ENCODE data around the gene HCN2.

HCN2 gene

DNA sequence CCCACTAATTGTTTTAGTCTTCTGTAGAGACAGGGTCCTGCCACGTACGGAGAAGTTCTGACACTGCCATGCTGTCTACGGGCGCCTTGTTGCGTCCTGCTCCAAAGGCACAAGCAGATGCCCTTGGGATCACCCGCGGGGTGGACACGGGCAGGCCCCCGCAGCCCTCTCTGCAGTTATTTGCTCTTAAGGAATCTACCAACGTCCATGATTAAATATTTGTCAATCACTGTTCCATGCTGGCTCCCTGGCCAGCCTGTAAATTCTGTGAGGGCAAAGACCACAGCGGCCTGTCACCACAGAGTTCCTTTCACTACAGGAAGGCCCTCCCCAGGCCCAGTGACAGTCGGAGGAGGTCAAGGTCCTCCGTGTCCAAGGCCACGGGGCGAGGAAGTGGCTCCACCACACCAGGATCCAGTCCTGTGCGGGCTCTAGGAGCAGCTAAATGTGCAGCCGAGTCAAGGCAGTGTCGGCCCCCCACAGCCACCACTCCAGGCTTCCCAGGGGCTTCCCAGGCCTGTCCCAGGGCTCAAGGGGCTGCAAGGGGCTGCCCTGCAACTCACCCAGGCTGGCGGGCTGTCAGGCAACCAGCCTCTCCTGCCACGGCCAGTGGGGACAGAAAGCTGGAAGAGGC lies 71.2 kb downstream of the HCN2 start:
- no peak for DNase-seq

DNA sequence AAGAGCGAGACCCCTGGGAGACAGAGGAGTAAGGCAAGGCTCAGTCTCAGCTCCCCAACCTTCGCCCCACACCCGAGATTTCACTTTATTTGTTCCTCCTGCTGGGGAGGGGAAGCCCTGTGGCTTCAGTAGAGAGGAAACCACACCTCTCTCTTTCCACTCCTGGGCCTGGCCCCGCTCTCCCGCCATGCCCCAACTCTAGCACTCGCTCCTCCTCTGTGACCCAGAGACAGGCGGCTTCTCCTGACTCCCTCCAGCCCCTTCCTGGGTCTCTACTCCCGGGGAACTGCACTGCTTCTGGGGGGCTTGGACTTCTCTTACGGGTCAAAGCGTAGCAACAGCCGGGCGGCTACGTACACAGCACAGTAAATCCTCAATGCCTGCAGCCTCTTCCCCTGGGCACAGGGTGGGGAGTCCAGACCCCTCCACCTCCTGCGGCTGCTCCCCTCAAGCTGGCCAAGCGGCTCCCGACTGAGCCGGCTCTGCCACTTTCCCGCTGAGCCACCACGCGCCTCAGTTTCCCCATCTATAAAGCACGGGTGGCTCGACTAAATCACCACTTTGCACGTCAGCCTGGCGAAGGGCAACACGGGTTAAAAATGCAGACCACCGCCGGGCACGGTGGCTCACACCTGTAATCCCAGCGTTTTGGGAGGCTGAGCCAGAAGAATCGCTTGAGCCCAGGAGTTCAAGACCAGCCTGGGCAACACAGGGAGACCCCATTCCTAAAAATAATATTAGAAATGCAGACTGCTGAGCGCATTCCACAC lies 71.9 kb downstream of the HCN2 start:
- DNase-seq = peak; percentile 40

DNA sequence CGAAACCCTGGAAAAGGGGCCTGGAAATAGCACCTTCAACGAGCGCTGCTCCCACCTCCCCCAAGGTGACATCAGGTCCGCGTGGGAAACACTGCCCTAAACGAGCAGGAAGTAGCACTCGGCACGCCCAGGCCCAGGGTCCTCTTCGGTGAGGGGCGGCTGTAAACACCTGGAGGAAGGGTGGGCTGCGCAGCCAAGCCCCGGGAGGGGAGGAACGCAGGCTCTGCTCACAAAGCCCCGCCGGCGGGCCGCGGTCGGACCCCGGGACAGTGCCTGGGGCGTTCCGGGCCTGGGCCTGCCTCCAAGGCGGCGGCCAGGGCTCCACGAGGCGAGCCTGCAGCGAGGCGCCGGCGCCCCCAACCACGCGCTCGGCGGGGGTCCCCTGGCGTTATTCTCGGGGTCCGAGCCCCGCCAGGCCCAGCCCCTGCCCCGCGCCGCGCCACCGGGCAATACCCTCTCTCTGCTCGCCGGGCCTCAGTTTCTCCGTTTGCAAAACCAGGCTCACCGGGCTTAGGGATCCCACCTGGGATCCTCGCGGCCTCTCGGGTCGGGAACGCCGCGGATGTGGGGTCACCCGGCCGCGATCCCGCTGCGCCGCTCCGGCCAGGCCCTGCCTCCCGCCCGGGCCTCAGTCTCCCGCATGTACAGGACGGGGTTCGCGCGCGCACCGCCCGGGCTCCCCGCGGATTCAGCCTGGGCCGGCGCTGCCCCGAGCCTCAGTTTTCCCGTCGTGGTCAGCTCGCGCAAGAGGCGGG lies 72.7 kb downstream of the HCN2 start:
- no peak for DNase-seq

DNA sequence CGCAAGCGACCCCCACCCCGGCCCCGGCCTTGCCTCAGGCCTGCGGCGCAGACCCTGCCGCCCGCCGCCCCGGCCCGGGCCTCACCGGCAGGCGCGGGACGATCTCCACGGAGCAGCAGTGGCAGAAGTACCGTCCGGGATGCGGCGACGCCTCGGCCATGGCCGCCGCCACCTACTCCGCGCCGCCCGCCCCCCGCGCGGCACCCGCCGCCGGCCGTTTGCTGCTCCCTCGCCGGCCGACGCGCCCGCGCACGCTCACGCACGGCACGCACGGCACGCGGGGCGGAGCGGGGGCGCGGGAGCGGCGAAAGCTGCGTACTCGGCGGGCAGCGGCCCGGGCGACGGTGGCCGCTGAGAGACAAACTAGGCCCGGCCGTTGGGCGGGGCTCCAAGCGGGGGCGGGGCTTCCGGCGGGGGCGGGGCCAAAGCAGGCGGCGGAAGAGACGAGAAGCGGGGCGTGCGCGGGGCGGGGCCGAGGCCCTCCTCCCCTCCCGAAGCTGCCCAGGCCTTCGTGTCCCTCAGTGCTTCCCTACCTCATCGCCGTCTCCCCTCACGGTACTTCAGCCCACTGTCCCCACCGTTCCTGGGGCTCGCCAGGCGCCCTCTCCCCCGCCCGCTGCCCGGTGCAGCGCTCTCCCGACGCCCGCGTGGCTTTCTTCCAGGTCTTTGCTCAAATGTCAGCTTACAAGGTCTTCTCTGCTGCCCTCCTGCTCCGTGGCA lies 73.4 kb downstream of the HCN2 start, which contains the start of gene RNF126:
Gene RNF126 (minus strand): TSS at position 253 of the 720 bp plus-strand sequence. CDS start 93 bp downstream, at position 160.
- peak; percentile 84 for DNase-seq

DNA sequence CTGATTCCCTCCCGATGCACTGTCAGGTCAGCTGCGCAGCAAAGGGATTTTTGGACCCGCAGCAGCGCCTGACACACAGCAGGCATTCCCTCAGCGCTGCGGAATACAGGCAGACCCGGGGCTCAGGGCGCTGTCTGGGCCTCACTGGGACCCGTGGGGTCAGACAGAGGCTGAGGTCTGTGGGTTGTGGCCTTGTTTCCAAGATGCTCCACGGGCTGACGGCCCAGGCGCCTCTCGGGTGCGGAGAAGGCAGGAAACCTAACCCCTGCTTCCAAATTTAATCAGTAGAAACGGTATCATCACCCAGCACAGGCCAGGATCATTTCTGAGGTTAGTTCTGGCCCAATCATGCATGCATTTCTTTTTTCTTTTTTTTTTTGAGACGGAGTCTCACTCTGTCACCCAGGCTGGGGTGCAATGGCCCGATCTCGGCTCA lies 74.0 kb downstream of the HCN2 start:
- DNase-seq = peak; percentile 46

DNA sequence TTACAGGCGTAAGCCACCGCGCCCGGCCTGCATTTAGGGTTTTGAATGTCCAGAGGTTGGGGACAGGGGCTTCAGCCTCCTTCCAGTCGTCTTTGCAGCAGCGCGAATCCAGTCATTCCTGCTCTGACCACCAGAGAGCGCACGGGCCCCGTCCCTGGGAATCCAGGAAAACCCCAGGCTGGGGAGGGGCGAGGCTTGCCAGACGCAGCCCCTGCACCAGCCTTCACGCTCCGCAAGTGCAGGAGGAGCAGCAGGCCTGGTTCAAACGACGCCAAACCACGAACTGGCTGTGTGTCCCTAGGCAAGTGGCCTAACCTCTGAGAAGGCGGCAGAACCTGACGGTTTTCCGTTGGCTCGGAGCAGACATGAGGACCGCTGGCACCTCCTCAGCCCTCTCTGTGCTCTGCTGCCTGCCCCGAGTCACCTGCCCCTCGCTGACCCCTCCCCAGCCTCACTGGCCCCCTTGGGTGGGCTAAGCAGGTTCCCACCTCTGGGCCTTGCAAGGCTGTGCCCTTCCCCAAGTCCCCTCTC lies 75.3 kb downstream of the HCN2 start:
- DNase-seq = peak; percentile 49
